ENCODE results near the gene WNT16.

The WNT16 gene

DNA sequence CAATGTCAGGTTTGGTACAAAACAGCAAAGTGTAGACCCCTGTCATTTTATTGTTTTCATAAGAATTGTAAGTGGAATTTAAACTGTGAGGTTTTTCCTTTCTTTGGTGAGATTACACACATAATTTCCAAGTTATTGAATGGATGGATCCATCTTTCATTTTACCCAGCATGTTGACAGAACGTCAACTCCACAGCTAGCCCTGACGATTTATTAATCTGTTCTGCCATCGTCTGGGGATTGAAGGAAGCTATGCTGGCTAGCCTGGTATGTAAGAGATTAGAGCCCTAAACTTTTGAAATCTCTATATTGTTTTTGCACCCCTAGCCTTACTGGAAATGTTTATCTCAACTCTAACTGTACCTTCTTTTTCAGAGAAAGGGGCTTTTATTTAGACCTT lies 8.6 kb downstream of the WNT16 start:
- no peak for TF ChIP-seq BACH2 (CRISPR knock-in tag; IDR thresholded peaks at IDR 0.05; ENCODE audit: borderline replicate concordance)
- TF ChIP-seq, protein P1, sequence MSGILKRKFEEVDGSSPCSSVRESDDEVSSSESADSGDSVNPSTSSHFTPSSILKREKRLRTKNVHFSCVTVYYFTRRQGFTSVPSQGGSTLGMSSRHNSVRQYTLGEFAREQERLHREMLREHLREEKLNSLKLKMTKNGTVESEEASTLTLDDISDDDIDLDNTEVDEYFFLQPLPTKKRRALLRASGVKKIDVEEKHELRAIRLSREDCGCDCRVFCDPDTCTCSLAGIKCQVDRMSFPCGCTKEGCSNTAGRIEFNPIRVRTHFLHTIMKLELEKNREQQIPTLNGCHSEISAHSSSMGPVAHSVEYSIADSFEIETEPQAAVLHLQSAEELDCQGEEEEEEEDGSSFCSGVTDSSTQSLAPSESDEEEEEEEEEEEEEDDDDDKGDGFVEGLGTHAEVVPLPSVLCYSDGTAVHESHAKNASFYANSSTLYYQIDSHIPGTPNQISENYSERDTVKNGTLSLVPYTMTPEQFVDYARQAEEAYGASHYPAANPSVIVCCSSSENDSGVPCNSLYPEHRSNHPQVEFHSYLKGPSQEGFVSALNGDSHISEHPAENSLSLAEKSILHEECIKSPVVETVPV (CRISPR knock-in tag; IDR thresholded peaks at IDR 0.05) = no peak
- no peak for TF ChIP-seq PPARA (CRISPR knock-in tag; IDR thresholded peaks at IDR 0.05; ENCODE audit: borderline replicate concordance)
- no peak for TF ChIP-seq ZNF70 (CRISPR knock-in tag; IDR thresholded peaks at IDR 0.05)
- TF ChIP-seq, protein P2, sequence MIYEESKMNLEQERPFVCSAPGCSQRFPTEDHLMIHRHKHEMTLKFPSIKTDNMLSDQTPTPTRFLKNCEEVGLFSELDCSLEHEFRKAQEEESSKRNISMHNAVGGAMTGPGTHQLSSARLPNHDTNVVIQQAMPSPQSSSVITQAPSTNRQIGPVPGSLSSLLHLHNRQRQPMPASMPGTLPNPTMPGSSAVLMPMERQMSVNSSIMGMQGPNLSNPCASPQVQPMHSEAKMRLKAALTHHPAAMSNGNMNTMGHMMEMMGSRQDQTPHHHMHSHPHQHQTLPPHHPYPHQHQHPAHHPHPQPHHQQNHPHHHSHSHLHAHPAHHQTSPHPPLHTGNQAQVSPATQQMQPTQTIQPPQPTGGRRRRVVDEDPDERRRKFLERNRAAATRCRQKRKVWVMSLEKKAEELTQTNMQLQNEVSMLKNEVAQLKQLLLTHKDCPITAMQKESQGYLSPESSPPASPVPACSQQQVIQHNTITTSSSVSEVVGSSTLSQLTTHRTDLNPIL (CRISPR knock-in tag; IDR thresholded peaks at IDR 0.05; ENCODE audit: low read depth) = no peak
- no peak for TF ChIP-seq ZFP30 (CRISPR knock-in tag; IDR thresholded peaks at IDR 0.05)
- no peak for TF ChIP-seq ZNF8 (CRISPR knock-in tag; IDR thresholded peaks at IDR 0.05)
- no peak for TF ChIP-seq ZFP3 (CRISPR knock-in tag; IDR thresholded peaks at IDR 0.05)
- TF ChIP-seq ARNTL (CRISPR knock-in tag; IDR thresholded peaks at IDR 0.05; ENCODE audit: borderline replicate concordance, low read depth) = no peak
- TF ChIP-seq GLIS3 (CRISPR knock-in tag; IDR thresholded peaks at IDR 0.05) = no peak
- TF ChIP-seq, protein P3, sequence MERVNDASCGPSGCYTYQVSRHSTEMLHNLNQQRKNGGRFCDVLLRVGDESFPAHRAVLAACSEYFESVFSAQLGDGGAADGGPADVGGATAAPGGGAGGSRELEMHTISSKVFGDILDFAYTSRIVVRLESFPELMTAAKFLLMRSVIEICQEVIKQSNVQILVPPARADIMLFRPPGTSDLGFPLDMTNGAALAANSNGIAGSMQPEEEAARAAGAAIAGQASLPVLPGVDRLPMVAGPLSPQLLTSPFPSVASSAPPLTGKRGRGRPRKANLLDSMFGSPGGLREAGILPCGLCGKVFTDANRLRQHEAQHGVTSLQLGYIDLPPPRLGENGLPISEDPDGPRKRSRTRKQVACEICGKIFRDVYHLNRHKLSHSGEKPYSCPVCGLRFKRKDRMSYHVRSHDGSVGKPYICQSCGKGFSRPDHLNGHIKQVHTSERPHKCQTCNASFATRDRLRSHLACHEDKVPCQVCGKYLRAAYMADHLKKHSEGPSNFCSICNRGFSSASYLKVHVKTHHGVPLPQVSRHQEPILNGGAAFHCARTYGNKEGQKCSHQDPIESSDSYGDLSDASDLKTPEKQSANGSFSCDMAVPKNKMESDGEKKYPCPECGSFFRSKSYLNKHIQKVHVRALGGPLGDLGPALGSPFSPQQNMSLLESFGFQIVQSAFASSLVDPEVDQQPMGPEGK (CRISPR knock-in tag; IDR thresholded peaks at IDR 0.05; ENCODE audit: borderline replicate concordance) = no peak
- TF ChIP-seq TCF4 (CRISPR knock-in tag; IDR thresholded peaks at IDR 0.05; ENCODE audit: borderline replicate concordance) = no peak
- TF ChIP-seq, protein P4, sequence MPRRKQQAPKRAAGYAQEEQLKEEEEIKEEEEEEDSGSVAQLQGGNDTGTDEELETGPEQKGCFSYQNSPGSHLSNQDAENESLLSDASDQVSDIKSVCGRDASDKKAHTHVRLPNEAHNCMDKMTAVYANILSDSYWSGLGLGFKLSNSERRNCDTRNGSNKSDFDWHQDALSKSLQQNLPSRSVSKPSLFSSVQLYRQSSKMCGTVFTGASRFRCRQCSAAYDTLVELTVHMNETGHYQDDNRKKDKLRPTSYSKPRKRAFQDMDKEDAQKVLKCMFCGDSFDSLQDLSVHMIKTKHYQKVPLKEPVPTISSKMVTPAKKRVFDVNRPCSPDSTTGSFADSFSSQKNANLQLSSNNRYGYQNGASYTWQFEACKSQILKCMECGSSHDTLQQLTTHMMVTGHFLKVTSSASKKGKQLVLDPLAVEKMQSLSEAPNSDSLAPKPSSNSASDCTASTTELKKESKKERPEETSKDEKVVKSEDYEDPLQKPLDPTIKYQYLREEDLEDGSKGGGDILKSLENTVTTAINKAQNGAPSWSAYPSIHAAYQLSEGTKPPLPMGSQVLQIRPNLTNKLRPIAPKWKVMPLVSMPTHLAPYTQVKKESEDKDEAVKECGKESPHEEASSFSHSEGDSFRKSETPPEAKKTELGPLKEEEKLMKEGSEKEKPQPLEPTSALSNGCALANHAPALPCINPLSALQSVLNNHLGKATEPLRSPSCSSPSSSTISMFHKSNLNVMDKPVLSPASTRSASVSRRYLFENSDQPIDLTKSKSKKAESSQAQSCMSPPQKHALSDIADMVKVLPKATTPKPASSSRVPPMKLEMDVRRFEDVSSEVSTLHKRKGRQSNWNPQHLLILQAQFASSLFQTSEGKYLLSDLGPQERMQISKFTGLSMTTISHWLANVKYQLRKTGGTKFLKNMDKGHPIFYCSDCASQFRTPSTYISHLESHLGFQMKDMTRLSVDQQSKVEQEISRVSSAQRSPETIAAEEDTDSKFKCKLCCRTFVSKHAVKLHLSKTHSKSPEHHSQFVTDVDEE (CRISPR knock-in tag; IDR thresholded peaks at IDR 0.05) = no peak
- no peak for TF ChIP-seq ZNF565 (CRISPR knock-in tag; conservative IDR thresholded peaks at IDR 0.05; ENCODE audit: low read depth)
- no peak for TF ChIP-seq TOX (CRISPR knock-in tag; IDR thresholded peaks at IDR 0.05; ENCODE audit: borderline replicate concordance)
- TF ChIP-seq OSR1 (CRISPR knock-in tag; IDR thresholded peaks at IDR 0.05) = no peak
- TF ChIP-seq ZC3H10 (CRISPR knock-in tag; IDR thresholded peaks at IDR 0.05) = no peak
- TF ChIP-seq CSDC2 (CRISPR knock-in tag; IDR thresholded peaks at IDR 0.05) = no peak
- TF ChIP-seq RARB (CRISPR knock-in tag; IDR thresholded peaks at IDR 0.05) = no peak
- ATAC-seq = peak; percentile 74

DNA sequence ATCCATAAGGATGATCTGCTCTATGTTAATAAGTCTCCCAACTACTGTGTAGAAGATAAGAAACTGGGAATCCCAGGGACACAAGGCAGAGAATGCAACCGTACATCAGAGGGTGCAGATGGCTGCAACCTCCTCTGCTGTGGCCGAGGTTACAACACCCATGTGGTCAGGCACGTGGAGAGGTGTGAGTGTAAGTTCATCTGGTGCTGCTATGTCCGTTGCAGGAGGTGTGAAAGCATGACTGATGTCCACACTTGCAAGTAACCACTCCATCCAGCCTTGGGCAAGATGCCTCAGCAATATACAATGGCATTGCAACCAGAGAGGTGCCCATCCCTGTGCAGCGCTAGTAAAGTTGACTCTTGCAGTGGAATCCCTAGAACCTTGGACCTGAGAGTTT lies 10.3 kb downstream of the WNT16 start:
- no peak for ATAC-seq
- TF ChIP-seq ZFP3 (CRISPR knock-in tag; IDR thresholded peaks at IDR 0.05) = no peak
- TF ChIP-seq, protein P4 (CRISPR knock-in tag; IDR thresholded peaks at IDR 0.05) = no peak
- TF ChIP-seq BACH2 (CRISPR knock-in tag; IDR thresholded peaks at IDR 0.05; ENCODE audit: borderline replicate concordance) = no peak
- no peak for TF ChIP-seq OSR1 (CRISPR knock-in tag; IDR thresholded peaks at IDR 0.05)
- TF ChIP-seq, protein P3 (CRISPR knock-in tag; IDR thresholded peaks at IDR 0.05; ENCODE audit: borderline replicate concordance) = no peak
- TF ChIP-seq GLIS3 (CRISPR knock-in tag; IDR thresholded peaks at IDR 0.05) = no peak
- TF ChIP-seq TOX (CRISPR knock-in tag; IDR thresholded peaks at IDR 0.05; ENCODE audit: borderline replicate concordance) = no peak
- no peak for TF ChIP-seq TCF4 (CRISPR knock-in tag; IDR thresholded peaks at IDR 0.05; ENCODE audit: borderline replicate concordance)
- no peak for TF ChIP-seq ZFP30 (CRISPR knock-in tag; IDR thresholded peaks at IDR 0.05)
- TF ChIP-seq PPARA (CRISPR knock-in tag; IDR thresholded peaks at IDR 0.05; ENCODE audit: borderline replicate concordance) = no peak
- TF ChIP-seq RARB (CRISPR knock-in tag; IDR thresholded peaks at IDR 0.05) = no peak
- TF ChIP-seq SNAI2 (CRISPR knock-in tag; IDR thresholded peaks at IDR 0.05) = no peak
- TF ChIP-seq, protein P5, sequence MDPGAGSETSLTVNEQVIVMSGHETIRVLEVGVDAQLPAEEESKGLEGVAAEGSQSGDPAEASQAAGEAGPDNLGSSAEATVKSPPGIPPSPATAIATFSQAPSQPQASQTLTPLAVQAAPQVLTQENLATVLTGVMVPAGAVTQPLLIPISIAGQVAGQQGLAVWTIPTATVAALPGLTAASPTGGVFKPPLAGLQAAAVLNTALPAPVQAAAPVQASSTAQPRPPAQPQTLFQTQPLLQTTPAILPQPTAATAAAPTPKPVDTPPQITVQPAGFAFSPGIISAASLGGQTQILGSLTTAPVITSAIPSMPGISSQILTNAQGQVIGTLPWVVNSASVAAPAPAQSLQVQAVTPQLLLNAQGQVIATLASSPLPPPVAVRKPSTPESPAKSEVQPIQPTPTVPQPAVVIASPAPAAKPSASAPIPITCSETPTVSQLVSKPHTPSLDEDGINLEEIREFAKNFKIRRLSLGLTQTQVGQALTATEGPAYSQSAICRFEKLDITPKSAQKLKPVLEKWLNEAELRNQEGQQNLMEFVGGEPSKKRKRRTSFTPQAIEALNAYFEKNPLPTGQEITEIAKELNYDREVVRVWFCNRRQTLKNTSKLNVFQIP (CRISPR knock-in tag; IDR thresholded peaks at IDR 0.05; ENCODE audit: borderline replicate concordance, low read depth) = no peak
- TF ChIP-seq, protein P2 (CRISPR knock-in tag; IDR thresholded peaks at IDR 0.05; ENCODE audit: low read depth) = no peak
- TF ChIP-seq ZNF8 (CRISPR knock-in tag; IDR thresholded peaks at IDR 0.05) = no peak
